HepG2 (cell line): ENCODE data around the gene SLC25A22. TPM values are rescaled to one million over a fixed set of nuclear protein-coding genes. Genes with fewer than 3 reads are reported as not detected.

ENCODE experiments used
- ATAC-seq: fragments of 200-7000 bp; cut with Tn5 transposase; 3 replicates; pipeline ENCODE4 v1.9.1; 2020; ENCODE audit warnings: mild to moderate bottlenecking, moderate library complexity
- BruUV-seq: library from RNA; stranded (reverse); fragments of 400-500 nt; replicated peaks from 2 replicates; lab custom pipeline; 2021; lab: Mats Ljungman, UMichigan
- CTCF ChIA-PET: fragments of 300-600 bp; formaldehyde crosslinking; extraction: SDS; loops from one replicate; lab custom pipeline; 2021; ENCODE audit warnings: low total read pairs, inconsistent platforms, low intra/inter-chr PET ratio; lab: Yijun Ruan, JAX
- POLR2A ChIA-PET: fragments of 350-600 bp; sonication (Branson Sonifier 250); formaldehyde crosslinking; loops from one replicate; lab custom pipeline; 2020; ENCODE audit warnings: antibody characterized with exemption, inconsistent platforms; lab: Yijun Ruan, JAX
- DNase-seq: peaks from one replicate; pipeline ENCODE4 v3.0.0-alpha.2; 2015; ENCODE audit warnings: low spot score
- FAIRE-seq: peaks from 3 replicates; lab custom pipeline; 2011; peaks lifted over from hg19 to GRCh38; lab: Jason Lieb, UNC
- H2AFZ ChIP-seq: one replicate; pipeline ENCODE4 v1.6.1; 2011; ENCODE audit warnings: low read length, inconsistent platforms
- H3K27ac ChIP-seq: fragments of 300-600 bp; 3 replicates; pipeline ENCODE4 v1.8.0; 2011; ENCODE audit warnings: mixed run types, mild to moderate bottlenecking, mixed read lengths, low read length, inconsistent platforms; ENCODE audit not compliant: insufficient read depth; ENCODE audit errors: extremely low read length
- H3K27me3 ChIP-seq, 2 experiments: fragments of 200-600 bp in 1 of 2; 2 replicates in 1 of 2; 3 replicates in 1 of 2; pipeline versions ENCODE4 v1.6.0 to v1.8.0; 2011; ENCODE audit warnings: low read length in 2 of 2, mild to moderate bottlenecking in 2 of 2, moderate library complexity in 2 of 2, inconsistent platforms in 1 of 2; ENCODE audit not compliant: insufficient read depth in 2 of 2, control insufficient read depth in 1 of 2
- H3K36me3 ChIP-seq, 2 experiments: fragments of 200-600 bp in 1 of 2; replicated peaks in 1 of 2; 2 replicates in 1 of 2; 3 replicates in 1 of 2; pipeline versions ENCODE4 v1.5.1 to v1.8.0; 2011; ENCODE audit warnings: low read length in 2 of 2, inconsistent platforms in 1 of 2; ENCODE audit not compliant: insufficient read depth in 2 of 2, control insufficient read depth in 1 of 2
- H3K4me1 ChIP-seq: 2 replicates; pipeline ENCODE4 v1.5.1; 2012; ENCODE audit warnings: low read length, inconsistent platforms; ENCODE audit not compliant: insufficient read depth
- H3K4me2 ChIP-seq: 2 replicates; pipeline ENCODE4 v1.6.0; 2011; ENCODE audit warnings: low read depth, low read length, inconsistent platforms
- H3K4me3 ChIP-seq, 3 experiments: fragments of 200-600 bp in 1 of 3; sonication (generic), shearing (Covaris generic) in 1 of 3; replicated peaks in 1 of 3; 2 replicates each; pipeline ENCODE4 v1.5.1; 2011 to 2016; ENCODE audit warnings: low read length in 3 of 3, inconsistent platforms in 2 of 3, low read depth in 2 of 3, mild to moderate bottlenecking in 2 of 3, control low read depth in 1 of 3, mixed read lengths in 1 of 3; ENCODE audit not compliant: insufficient read depth in 1 of 3
- H3K79me2 ChIP-seq: one replicate; pipeline ENCODE4 v1.6.1; 2011; ENCODE audit warnings: low read length, inconsistent platforms; ENCODE audit not compliant: insufficient read depth
- H3K9ac ChIP-seq: 2 replicates; pipeline ENCODE4 v1.6.0; 2011; ENCODE audit warnings: mild to moderate bottlenecking, low read depth, low read length, inconsistent platforms; ENCODE audit not compliant: insufficient read depth
- H3K9me3 ChIP-seq: 2 replicates; pipeline ENCODE4 v1.5.1; 2012; ENCODE audit warnings: mild to moderate bottlenecking, low read length
- H4K20me1 ChIP-seq: 2 replicates; pipeline ENCODE4 v1.6.0; 2011; ENCODE audit warnings: inconsistent platforms, mild to moderate bottlenecking, low read length, moderate library complexity; ENCODE audit not compliant: insufficient read depth
- ARNT2 ChIP-seq: sonication (generic); formaldehyde crosslinking; IDR thresholded peaks from 2 replicates; pipeline ENCODE4 v1.8.0; 2022; ENCODE audit warnings: mild to moderate bottlenecking, low read depth, missing genetic modification reagents, moderate library complexity
- POLR2AphosphoS2 ChIP-seq: IDR thresholded peaks from 2 replicates; pipeline ENCODE4 v1.6.1; 2011; ENCODE audit warnings: low read depth, low read length, improper control_type of control experiment
- PRDM15 ChIP-seq: sonication (generic); formaldehyde crosslinking; IDR thresholded peaks from 2 replicates; pipeline ENCODE4 v1.4.0; 2020; ENCODE audit warnings: missing genetic modification reagents
- REPIN1 ChIP-seq: sonication (generic); formaldehyde crosslinking; IDR thresholded peaks from 2 replicates; pipeline ENCODE4 v1.8.0; 2022; ENCODE audit warnings: missing genetic modification reagents, low read depth, mild to moderate bottlenecking, borderline replicate concordance
- SRSF1 ChIP-seq: fragments of 200-400 bp; formaldehyde crosslinking; optimal IDR thresholded peaks from 2 replicates; pipeline ENCODE3; 2017; ENCODE audit warnings: mild to moderate bottlenecking, low read depth, low read length, moderate library complexity
- ZBTB7A ChIP-seq: sonication (generic); formaldehyde crosslinking; IDR thresholded peaks from 2 replicates; pipeline ENCODE4 v1.8.0; 2022; ENCODE audit warnings: mild to moderate bottlenecking, missing genetic modification reagents
- ZNF142 ChIP-seq: sonication (generic); formaldehyde crosslinking; IDR thresholded peaks from 2 replicates; pipeline ENCODE4 v1.4.0; 2020; ENCODE audit warnings: missing genetic modification reagents
- ZNF883 ChIP-seq: sonication (generic); formaldehyde crosslinking; IDR thresholded peaks from 2 replicates; pipeline ENCODE4 v1.5.1; 2020; ENCODE audit warnings: mild to moderate bottlenecking, missing genetic modification reagents; ENCODE audit errors: not compliant biosample characterization
- ZSCAN21 ChIP-seq: sonication (generic); formaldehyde crosslinking; IDR thresholded peaks from 2 replicates; pipeline ENCODE4 v1.8.0; 2022; ENCODE audit warnings: mild to moderate bottlenecking, missing genetic modification reagents, moderate library complexity, borderline replicate concordance
- WGBS: methylation state at CpG from one replicate; pipeline ENCODE4 v1.1.6; 2017; ENCODE audit warnings: low lambda C conversion rate; 5-methylcytosine and 5-hydroxymethylcytosine counted together
- in situ Hi-C: cut with HindIII; loops from 2 replicates; pipeline ENCODE4 v1.10.0; 2017; ENCODE audit warnings: low pct_unique_long_range_greater_than_20kb; ENCODE audit not compliant: extremely low pct_ligation_motif_present
- intact Hi-C: fragments of 100-400 bp; cut with micrococcal nuclease; formaldehyde crosslinking; loops from one replicate; pipeline ENCODE4 v1.10.0; 2022; ENCODE audit not compliant: unreplicated experiment
- polyA plus RNA-seq, 8 experiments: library from polyadenylated mRNA; depleted of rRNA in 3 of 8; stranded (reverse) in 7 of 8; unstranded in 1 of 8; fragments of >200 nt; fragmentation: Illumina TruSeq in 4 of 8; extraction: Trizol in 4 of 8; gene quantifications; 2 replicates each; pipeline versions ENCODE4 v1.2.1 to v1.2.3, GENCODE V29; 2011 to 2016; ENCODE audit warnings: low read depth in 4 of 8, missing spikeins in 1 of 8, mixed read lengths in 1 of 8; ENCODE audit not compliant: insufficient read depth in 1 of 8
- total RNA-seq, 5 experiments: library from RNA; depleted of rRNA; stranded (reverse); fragments of >200 nt; fragmentation: Illumina TruSeq; extraction: Trizol; gene quantifications; 2 replicates each; pipeline ENCODE4 v1.2.3, GENCODE V29; 2016; ENCODE audit warnings: low read depth in 1 of 5

Gene SLC25A22
- total and polyA plus RNA-seq, 2 of the 13 experiments (the other 11 are each of a cell fraction or from before 2014, with no cell fraction given), result 12.4 to 19.2 TPM

- peak overlapping the region; percentile 87 for H3K4me2 ChIP-seq
- H3K9ac ChIP-seq, result peak overlapping the region; percentile 37; the same call in 1 of the 2 replicates
Observed at GRCh38 chr11:831118-831864, 33.2 kb upstream of the SLC25A22 start.

More at GRCh38 chr11:831118-831864, 33.2 kb upstream of the SLC25A22 start:
- H3K4me3 ChIP-seq, result peak overlapping the region; percentile 28 to 81 (median 49); a peak in 3 of 6 replicates
- intact Hi-C loops (no loop called here), in situ Hi-C loops (no loop called here)
- no peaks in the 10 kb centered on the region for H3K9me3 ChIP-seq
- H3K27ac ChIP-seq, result no peak overlapping the region
- peaks cover 11% of the 10 kb centered on the region for H3K79me2 ChIP-seq
- 60% methylated on average over 17 of the region's 31 CpGs for WGBS
- CTCF ChIA-PET, result no interaction called here
- BruUV-seq, result no TSS peak
- peaks cover 7% of the 10 kb centered on the region; the same call in 1 of the 2 replicates for H4K20me1 ChIP-seq
- no peak for ATAC-seq
- TF ChIP-seq ZNF142 (CRISPR knock-in tag) (no peak), PRDM15 (CRISPR knock-in tag) (no peak), SRSF1 (no peak), REPIN1 (CRISPR knock-in tag) (no peak), ZSCAN21 (0 out of 2 replicates have a peak, but pooled peaks have one; percentile 1), ZBTB7A (CRISPR knock-in tag) (no peak), ARNT2 (CRISPR knock-in tag) (peak; percentile 5; the same call in 1 of the 2 replicates), POLR2AphosphoS2 (no peak), ZNF883 (CRISPR knock-in tag) (peak; percentile 9)
- TF ChIP-seq, all 625 proteins: peak for 3
- FAIRE-seq, result no peak
- POLR2A ChIA-PET, result interaction anchor here (1.0 to 16.1 kb wide), 5 partner anchors 10 to 54 kb away, joined by 3 to 264 read pairs (median 18); partner anchors contain the start of genes PNPLA2, POLR2L, RPLP2 and TSPAN4
- no peak overlapping the region for H2AFZ ChIP-seq
- peaks cover 71% of the 10 kb centered on the region for H3K4me1 ChIP-seq
- H3K27me3 ChIP-seq, result no peaks in the 10 kb centered on the region
- H3K36me3 ChIP-seq, result peaks cover 0 to under 1% of the 10 kb centered on the region in 2 experiments; a peak in 1 of 5 replicates
- no peak for DNase-seq
